KBM-7 (cell line): ENCODE measurements around the gene CAMTA1.
"Not testable (repeated sequence)": the region's sequence is repeated elsewhere in the genome, so short reads cannot be mapped to it uniquely, and the experiment has no call there.

Experiments used
- DNase-seq: peaks from one replicate; pipeline ENCODE4 v3.0.0-alpha.2; 2015
- in situ Hi-C: fragments of 300-500 bp; cut with MboI; formaldehyde crosslinking; loops from 2 replicates; pipeline ENCODE4 v1.14.3; 2020; ENCODE audit warnings: low sequenced_read_pairs, low pct_unique_long_range_greater_than_20kb, mixed read lengths

The CAMTA1 gene

DNA sequence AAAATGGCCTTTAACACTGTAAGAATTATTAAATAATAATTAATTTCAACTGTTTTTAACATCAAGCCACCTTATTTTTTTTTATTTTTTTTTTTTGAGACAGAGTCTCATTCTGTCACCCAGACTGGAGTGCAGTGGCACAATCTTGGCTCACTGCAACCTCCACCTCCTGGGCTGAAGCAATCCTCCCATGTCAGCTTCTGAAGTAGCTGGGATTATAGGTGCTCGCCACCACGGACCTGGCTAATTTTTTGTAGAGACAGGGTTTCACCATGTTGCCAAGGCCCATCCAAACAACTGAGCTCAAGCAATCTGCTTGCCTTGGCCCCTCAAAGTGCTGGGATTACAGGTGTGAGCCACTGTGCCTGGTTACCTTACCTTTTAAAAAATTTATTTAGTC, 46.8 kb downstream of the CAMTA1 start:
- DNase-seq, in situ Hi-C loops: not testable (repeated sequence)

GRCh38 chr1:6832531-6833188, 47.4 kb downstream of the CAMTA1 start:
- in situ Hi-C loops, result no loop called here
- DNase-seq, result no peak

DNA sequence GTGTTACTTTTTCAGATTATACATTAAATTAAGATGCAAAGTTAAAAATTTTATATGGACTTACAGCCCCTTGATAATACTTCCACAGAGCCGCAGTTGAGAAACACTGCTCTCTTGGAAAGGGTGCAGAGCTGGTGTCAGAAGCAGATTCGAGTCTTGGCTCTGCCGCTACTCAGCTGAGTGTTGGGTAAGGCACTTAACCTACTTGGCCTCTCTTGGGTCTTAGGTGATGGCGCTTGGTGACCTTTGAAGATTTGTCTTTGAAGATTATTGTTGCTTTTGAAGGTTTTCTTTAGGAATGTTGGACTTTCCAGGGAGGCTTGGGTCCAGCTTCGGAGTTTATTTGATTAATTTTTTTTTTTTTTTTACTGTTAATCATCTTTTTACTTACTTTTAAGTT, 48.5 kb downstream of the CAMTA1 start:
- in situ Hi-C loops, result no loop called here
- DNase-seq, result no peak

- in situ Hi-C loops, result no loop called here
- DNase-seq, result no peak
Observed at GRCh38 chr1:6834366-6834765, 49.1 kb downstream of the CAMTA1 start.

DNA sequence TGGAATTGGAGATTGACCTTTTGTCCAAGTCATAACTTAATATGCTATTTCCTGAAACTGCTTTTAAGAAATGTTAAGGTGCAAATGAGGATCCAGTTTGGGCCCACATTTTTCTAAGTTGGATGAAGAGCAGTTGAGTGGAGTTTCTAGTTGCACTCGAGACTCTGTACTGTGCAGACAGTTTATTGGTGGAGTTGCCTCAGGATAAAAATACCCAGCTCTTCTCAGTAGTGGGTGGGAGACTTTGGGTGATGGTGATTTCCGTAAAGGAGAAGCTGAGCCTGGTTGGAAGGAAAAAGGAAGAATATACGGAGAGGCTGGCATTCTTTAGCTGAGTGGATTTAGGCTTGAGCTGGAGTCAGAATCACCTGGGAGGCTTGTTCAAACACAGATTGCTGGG, 49.9 kb downstream of the CAMTA1 start:
- in situ Hi-C loops, result no loop called here
- DNase-seq, result no peak

DNA sequence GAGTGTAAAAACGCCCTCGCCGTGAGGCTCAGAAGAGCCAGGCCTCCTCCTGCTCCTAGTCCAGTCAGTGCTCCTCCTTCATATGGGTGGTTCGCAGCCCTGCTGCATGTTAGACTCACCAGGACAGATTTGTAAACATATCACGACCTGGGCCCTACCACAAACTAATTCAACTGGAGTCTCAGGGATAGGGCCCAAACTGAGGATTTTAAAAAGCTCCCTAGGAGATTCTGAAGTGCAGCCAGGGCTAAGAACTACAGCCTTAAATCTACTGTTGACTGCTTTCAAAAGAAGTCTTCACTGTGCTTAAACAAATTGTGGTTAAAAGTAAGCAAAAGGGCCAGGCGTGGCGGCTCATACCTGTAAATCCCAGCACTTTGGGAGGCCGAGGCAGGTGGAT, 57.0 kb downstream of the CAMTA1 start:
- no peak for DNase-seq
- in situ Hi-C loops, result no loop called here

- DNase-seq, in situ Hi-C loops: not testable (repeated sequence)
Observed at GRCh38 chr1:6845786-6846185, 60.5 kb downstream of the CAMTA1 start.

- in situ Hi-C loops, result no loop called here
- no peak for DNase-seq
Observed at GRCh38 chr1:6848816-6849215, 63.6 kb downstream of the CAMTA1 start.

- in situ Hi-C loops, result no loop called here
- DNase-seq, result no peak
Observed at GRCh38 chr1:6850537-6850936, 65.3 kb downstream of the CAMTA1 start.

- in situ Hi-C loops, result no loop called here
- no peak for DNase-seq
Observed at GRCh38 chr1:6852136-6852890, 67.1 kb downstream of the CAMTA1 start.

DNA sequence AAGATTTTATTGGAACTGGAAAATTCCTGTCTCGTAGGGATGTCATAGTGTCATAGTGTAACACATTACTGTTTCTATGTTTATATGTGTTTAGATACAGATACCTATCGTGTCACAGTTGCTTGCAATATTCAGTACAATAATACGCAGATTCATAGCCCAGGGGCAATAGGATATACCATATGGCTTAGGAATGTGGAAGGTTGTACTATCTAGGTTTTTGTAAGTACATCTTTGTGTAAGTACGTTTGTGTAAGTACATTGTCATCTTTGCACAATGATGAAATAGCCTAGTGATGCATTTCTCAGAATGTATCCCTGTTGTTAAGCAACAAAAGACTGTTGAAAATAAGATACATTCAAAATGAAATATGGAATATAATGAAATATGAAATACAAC, 68.9 kb downstream of the CAMTA1 start:
- DNase-seq, result no peak
- in situ Hi-C loops, result no loop called here

DNA sequence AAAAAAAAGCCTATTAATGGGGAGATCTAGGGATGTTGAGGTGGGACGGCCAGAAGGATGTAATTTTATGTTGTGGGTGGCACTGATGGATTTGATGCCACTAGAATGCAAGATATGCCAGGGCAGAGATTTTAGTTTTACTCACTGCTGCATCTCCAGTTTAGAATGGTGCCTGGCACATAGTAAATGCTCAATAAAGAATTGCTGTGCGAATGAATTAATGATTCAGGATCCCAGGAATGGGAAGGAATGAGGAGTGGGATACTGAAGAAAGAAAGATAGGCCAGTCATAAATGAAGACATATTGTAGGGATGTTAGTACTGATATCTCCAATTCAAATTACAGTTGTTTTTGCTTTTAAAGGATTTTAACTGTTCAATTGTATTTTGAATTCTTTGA, 72.6 kb downstream of the CAMTA1 start:
- in situ Hi-C loops, result no loop called here
- DNase-seq, result no peak

- no peak for DNase-seq
- in situ Hi-C loops, result no loop called here
Observed at GRCh38 chr1:6858596-6858995, 73.3 kb downstream of the CAMTA1 start.

GRCh38 chr1:6859415-6860343, 74.4 kb downstream of the CAMTA1 start:
- in situ Hi-C loops, result no loop called here
- DNase-seq, result no peak

DNA sequence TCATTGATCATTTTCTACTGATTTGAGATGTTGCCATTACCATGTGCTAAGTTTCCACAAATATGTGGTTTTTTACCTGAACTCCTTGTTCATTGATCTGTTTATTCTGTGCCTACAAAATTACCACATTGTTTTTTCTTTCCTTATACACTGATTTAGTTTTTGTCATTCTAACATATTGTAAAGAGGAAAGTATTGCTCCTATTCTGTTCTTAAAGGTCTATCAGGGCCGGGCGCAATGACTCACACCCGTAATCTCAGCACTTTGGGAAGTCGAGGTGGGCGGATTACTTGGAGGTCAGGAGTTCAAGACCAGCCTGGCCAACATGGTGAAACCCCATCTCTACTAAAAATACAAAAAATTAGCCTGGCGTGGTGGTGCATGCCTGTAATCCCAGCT, 75.1 kb downstream of the CAMTA1 start:
- in situ Hi-C loops, result no loop called here
- no peak for DNase-seq

DNA sequence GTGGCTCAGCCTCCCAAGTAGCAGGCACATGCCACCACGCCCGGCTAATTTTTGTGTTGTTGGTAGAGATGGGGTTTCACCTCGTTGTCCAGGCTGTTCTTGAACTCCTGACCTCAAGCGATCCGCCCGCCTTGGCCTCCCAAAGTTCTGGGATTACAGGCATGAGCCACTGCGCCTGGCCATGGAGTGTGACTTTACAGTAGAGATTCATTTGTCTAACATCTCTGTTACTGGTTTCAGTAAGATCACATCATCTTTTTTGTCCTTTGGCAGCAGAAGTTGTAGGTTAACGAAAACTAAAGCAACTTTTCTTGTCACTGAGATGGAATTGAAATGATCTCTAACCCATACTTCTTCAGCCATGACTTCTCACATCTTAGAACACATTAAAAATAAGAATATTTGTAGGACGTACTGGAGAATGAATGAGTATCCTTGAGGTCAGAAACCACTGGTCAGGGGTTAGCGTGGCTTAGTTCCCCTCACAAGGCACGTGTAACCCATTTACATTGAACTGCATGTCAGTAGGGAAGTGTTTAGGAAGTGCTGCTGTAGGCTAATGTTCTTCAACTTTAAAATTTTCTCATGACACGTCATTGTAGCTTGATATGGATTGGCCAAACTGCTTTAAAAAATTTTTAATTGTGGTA, 75.9 kb downstream of the CAMTA1 start:
- in situ Hi-C loops, result no loop called here
- no peak for DNase-seq

- in situ Hi-C loops, result no loop called here
- DNase-seq, result no peak
Observed at GRCh38 chr1:6862906-6863305, 77.7 kb downstream of the CAMTA1 start.

DNA sequence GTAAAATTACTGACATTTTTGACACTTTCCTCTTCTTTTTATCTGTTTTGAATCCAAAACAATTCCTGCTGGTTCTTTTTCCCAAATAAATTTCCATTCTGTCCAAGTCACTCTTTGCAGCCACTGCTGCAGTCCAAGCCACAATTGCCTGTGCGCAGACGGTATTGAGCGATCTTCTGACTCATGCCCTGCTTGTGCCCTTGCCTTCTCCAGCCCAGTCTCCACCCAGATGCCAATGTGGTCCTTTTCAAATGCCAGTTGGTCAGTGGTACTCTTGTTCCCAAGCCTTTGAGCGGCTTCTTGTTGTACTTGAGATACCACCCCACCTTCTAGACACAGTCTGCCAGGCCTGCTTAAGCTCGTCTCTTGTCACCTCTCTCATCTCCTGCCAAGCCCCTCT, 78.9 kb downstream of the CAMTA1 start:
- in situ Hi-C loops, result no loop called here
- no peak for DNase-seq

GRCh38 chr1:6866825-6867224, 81.6 kb downstream of the CAMTA1 start:
- DNase-seq, result no peak
- in situ Hi-C loops, result no loop called here
